NCI-H1694 treated with DMSO at 0.1 percent for 48 hours (cell line): ENCODE data around the gene MAP2K7.
"Not testable (repeated sequence)": the region's sequence is repeated elsewhere in the genome, so short reads cannot be mapped to it uniquely, and the experiment has no call there.

Experiments used
- DNase-seq: peaks from one replicate; lab custom pipeline; 2025; lab: John Stamatoyannopoulos, UW

MAP2K7 gene

DNA sequence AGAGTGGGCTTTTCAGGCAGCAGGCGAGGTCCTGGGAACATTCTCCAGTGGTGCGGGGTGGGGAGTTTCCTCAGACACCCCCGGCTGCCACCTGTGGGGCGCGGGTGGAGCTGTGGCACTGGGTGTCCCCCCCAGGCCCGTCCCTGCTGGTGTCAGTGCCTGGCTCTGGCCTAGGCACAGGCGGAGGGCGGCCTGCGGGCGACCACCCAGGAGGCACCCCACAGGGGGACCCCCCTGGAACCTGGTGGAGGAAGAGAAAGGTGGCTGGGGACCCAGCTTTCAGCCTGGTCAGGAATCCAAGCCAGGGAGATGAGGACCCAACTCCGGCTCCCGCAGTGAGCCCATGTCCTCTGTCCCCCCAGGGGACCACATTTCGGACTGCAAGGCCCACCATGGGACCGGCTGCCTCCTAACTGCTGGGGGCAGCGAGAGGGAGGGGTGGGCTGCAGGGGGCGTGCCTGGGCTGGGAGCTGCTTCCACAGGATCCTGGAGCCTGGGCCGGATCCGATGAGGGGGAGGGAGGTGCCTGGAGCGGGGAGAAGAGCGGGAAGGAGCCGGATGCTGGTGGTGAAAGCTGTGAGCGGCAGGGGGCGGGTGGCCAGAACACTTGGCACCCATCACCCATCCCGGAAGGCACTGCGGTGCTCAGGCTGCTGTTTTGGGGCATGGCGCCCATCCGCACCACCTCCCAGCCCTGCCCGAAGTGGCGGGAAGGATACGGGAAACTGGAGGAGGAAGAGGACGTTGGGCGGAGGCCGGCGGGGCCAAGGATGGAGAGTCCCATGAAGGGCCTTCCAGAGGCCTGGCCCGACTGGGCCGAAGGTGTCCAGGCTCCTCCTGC lies 27.8 kb downstream of the MAP2K7 start:
- DNase-seq, result no peak

- no peak for DNase-seq
Measured at GRCh38 chr19:7932276-7932929, 28.7 kb downstream of the MAP2K7 start.

DNA sequence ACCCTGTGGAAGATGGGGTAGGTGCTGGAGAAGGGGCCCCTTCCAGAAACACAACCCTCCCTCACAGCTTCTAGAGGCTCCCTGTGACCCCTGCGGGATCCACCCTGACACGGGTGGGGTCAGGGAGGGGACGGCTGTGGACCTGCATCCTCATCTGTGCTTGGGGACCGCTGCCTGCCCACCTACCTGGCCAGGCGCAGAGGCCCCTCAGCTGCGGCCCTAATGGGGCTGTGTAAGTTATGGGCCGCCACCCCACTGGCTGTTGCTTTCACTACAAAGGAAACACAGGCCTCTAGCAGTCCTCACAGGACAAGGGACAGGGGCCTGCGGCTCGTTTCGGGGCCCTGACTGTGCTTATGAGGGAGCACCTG lies 29.2 kb downstream of the MAP2K7 start:
- DNase-seq, result no peak

GRCh38 chr19:7933411-7933810 lies 29.7 kb downstream of the MAP2K7 start:
- no peak for DNase-seq

DNA sequence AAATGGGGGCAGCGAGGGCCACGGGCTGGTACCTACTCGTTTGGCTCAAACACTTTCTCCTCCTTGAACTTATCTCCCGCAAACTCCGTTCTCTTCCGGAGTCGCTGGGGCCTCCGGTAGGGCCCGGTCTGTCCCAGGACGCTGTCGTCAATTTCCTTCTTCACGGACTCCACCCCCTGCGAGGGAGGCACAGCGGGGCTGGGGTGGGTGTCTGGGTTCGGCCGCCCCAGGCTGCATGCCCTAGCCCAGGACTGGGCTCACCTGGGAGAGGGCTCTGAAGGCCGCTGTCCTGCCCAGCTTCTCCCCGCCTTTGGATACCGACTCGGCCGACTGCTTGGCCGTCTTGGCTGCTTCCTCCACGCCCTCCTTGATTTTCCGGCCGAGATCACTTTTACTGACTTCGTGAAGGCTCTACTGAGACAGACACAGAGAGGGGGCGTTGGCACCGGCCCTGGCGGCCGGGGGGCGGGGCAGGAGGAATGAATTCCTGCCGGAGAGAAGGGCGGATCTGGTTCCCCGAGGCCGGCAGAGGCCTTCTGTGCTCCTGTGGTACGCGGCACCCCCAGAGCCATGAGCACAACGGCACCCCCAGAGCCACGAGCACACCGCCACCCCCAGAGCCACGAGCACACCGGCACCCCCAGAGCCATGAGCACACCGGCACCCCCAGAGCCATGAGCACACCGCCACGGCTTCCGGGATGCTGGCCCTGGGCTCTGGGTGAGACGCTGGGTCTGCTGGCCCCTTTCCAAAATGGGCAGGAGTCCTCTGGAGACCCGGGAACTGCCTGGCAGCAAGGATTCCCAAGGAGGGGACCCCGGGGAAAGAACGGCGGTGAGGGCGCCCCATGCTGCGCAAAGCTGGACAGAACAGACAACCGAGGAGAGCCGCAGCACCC lies 30.4 kb downstream of the MAP2K7 start:
- DNase-seq, result no peak

GRCh38 chr19:7934766-7935165 lies 31.1 kb downstream of the MAP2K7 start:
- DNase-seq, result no peak

GRCh38 chr19:7940841-7941240 lies 37.2 kb downstream of the MAP2K7 start:
- no peak for DNase-seq

- no peak for DNase-seq
Measured at GRCh38 chr19:7941895-7942596, 38.4 kb downstream of the MAP2K7 start.

DNA sequence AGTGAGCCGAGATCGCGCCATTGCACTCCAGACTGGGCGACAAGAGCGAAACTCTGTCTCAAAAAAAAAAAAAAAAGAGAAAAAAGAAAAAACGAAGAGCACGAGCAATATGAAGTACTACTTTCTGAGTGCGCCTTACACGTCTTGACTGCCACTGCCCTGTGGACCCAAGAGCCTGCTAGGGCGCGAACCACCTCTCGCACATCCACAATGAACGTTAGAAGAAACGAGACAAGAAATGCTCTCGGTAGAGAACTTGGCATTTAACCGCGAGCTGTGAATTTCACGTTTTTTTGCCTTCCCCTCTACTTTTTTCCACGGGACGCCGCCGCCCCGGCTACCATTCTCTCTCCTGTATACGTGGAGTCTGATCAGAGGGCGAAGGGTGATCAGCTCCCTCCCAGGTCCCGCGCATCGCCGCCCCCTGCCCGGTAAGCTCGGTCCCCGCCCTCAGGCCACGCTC lies 39.3 kb downstream of the MAP2K7 start:
- DNase-seq, result no peak

- DNase-seq, result peak; percentile 97
Measured at GRCh38 chr19:7943444-7944176, 39.9 kb downstream of the MAP2K7 start, which contains the start of gene TIMM44. Gene TIMM44, minus strand, starts transcription at chr19:7943666. Its CDS starts 15 bp downstream, at chr19:7943651.

DNA sequence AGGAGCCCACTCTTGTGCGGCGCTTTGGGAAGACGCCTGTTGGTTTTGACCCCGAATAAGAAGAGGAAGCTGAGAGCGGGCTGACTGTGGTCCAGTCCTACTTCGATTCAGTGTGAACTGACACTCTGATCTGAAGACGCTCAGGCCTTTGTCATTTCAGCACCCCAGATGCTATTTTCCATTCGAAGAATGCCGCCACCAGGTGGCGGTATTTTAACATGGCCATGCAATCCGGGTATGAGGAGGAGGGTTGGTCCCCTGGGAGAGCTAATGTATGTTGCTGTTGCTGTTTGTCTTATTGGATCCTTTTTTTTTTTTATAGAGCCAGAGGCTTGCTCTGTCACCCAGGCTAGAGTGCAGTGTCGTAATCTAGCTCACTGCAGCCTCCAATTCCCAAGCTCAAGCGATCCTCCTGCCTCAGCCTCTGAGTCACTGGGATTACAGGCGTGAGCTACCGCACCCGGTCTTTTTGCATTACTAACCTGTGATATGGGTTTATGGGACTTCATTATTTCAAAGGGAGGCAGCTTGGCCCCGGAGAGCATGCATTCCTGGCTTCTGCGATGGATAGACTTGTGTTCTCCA lies 40.6 kb downstream of the MAP2K7 start:
- DNase-seq, result peak; percentile 82

- no peak for DNase-seq
Measured at GRCh38 chr19:7947939-7948338, 44.3 kb downstream of the MAP2K7 start.

DNA sequence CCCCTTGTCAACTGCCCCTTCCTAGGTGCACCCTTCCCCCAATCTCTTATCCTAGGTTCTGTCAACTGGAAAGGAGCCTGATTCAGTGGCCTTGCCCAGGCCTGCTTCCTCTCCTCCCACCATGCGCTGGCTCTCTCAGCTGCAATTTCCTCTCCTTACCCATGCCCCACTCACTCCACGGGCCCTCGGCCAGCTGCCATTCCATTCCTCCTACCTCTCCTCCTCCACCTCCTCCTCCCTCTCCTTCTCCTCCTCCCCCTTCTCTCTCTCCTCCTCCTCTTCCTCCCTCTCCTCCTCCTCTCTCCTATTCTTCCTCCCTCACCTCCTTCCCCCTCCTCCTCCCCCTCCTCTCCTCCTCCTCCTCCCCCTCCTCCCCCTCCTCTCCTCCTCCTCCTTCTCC lies 49.4 kb downstream of the MAP2K7 start:
- no peak for DNase-seq

DNA sequence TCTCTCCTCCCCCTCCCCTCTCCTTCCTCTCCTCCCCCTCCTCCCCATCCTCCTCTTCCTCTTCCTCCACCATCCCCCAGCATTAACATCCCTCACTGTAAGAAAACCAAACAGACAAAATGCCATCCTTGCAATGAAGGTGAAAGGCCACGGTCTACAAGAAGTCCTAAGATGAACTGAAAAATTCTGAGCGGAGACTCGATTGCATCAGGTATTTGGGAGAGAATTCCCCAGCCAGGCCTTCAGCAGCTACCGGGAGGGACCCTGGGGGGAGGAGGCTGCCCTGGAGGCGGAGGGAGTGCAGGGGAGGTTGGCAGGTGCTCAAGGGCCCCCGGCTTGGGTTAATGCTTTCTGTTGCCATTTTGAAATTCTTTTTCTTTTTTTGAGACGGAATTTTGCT lies 49.9 kb downstream of the MAP2K7 start:
- no peak for DNase-seq

- no peak for DNase-seq
Measured at GRCh38 chr19:7955696-7956095, 52.0 kb downstream of the MAP2K7 start.

DNA sequence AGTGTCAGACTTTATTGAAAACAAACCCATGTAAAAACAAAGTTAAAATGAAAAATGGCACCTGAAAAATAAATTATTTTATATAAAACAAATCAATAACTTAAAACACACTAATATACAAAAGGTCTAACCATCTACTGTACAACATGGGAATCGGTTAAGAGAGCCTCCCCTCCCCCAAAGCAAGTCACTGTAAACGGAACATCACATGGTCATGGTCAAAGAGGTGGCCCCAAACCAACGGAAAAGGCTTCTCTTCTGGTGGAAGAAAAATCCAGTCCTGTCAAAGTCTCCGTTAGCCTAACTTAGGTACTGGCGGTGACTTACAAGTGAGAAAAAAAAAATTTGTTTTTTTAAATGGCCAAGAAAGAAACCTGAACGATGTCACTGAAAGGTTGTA lies 55.5 kb downstream of the MAP2K7 start:
- DNase-seq, result no peak

DNA sequence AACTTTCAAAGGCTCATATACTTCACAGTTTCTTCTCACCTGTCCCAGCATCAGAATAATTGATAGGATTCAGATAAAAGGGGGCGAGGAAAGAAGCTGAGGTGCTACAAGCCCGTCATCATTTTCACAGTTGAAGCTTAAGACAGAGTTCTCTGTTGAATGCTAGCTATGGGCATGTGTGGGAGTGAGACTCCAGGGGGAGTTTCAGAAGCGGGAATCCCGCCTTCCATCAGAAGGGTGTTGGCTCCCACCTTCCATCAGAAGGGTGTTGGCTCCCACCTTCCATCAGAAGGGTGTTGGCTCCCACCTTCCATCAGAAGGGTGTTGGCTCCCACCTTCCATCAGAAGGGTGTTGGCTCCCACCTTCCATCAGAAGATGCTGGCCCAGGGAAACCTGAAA lies 57.4 kb downstream of the MAP2K7 start:
- DNase-seq, result not testable (repeated sequence)

DNA sequence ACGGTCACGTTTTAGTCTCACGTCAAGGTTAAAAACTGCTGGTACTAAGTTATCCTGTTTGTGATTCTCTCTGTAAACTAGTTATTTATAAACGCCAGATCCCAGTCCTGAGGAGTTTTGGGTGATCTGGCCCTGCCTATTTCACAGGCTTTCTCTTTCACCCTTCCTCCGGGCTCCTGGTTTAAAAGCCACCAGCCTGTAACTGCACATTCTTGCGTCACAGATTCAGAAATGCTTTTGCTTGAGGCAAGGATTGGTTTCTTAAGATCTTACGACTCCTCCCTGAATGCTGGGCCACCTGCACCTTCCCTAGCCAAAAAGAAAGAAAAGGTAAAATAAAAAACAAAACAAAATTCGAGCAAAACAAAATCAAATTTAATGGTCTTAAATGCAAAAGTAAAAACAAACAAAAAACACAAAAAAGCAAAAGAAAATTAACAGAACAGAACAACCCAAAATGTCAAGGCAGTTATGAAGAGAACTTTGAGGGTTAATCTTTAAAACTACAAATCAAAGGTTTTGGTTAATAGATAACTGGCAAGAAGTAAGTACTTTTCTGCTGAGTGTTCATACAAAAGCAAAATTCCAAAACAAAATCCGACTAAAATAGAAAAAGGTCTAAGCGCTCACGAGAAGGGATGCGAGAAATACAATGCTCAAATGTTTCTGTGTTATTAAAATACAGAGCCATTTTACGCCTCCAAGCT lies 58.4 kb downstream of the MAP2K7 start:
- DNase-seq, result no peak

GRCh38 chr19:7962644-7963268 lies 59.1 kb downstream of the MAP2K7 start:
- DNase-seq, result no peak

DNA sequence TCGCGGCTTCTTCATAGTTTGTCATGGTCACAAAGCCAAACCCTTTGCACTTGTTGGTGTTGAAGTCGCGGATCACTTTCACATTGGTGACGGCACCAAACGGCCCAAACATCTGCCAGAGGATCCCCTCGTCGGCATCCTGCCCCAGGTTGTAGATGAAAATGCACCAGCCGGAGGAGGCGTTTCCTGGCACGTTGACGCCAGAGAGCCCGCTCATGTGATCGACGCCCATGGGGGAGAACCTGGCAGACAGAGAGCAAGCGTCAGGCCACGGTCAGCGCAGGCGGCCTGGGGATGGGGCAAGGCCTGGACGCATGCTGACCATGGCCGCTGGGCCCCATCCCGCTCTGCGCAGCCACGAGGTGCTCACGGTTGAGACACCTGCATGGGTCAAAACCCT lies 59.9 kb downstream of the MAP2K7 start:
- no peak for DNase-seq
